ENCODE results near the gene HHATL. TPM values are rescaled to one million over a fixed set of nuclear protein-coding genes. Genes with fewer than 3 reads are reported as not detected.

Gene HHATL
- total and polyA plus RNA-seq, 2 of the 8 experiments (the other 6 are each of a cell fraction or from before 2014, with no cell fraction given): 0.18 TPM; not detected in 1

DNA sequence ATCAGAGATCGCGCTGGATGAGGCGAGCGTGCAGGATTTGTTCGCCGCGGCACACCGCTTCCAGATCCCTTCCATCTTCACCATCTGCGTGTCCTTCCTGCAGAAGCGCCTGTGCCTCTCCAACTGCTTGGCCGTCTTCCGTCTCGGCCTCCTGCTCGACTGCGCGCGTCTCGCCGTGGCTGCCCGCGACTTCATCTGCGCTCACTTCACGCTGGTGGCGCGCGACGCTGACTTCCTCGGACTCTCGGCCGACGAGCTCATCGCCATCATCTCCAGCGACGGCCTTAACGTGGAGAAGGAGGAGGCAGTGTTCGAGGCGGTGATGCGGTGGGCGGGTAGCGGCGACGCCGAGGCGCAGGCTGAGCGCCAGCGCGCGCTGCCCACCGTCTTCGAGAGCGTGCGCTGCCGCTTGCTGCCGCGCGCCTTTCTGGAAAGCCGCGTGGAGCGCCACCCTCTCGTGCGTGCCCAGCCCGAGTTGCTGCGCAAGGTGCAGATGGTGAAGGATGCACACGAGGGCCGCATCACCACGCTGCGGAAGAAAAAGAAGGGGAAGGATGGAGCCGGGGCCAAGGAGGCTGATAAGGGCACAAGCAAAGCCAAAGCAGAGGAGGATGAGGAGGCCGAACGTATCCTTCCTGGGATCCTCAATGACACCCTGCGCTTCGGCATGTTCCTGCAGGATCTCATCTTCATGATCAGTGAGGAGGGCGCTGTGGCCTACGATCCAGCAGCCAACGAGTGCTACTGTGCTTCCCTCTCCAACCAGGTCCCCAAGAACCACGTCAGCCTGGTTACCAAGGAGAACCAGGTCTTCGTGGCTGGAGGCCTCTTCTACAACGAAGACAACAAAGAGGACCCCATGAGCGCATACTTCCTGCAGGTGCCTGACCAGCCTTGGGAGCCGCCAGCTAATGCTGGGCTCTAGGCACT lies 16.4 kb downstream of the HHATL start (continued):
- TF ChIP-seq HDAC2 (IDR thresholded peaks at IDR 0.05; ENCODE audit: borderline replicate concordance in 1 of 2, low read depth in 2 of 2, low read length in 2 of 2): no peak
- no peak for TF ChIP-seq RNF2 (IDR thresholded peaks at IDR 0.05; ENCODE audit: borderline replicate concordance, low read depth, low read length, missing control alignments, poor library complexity, severe bottlenecking)
- no peak for TF ChIP-seq CREB1 (IDR thresholded peaks at IDR 0.05)
- TF ChIP-seq SIRT6 (IDR thresholded peaks at IDR 0.05; ENCODE audit: low read length): no peak
- no peak for TF ChIP-seq ATF3 (IDR thresholded peaks at IDR 0.05; ENCODE audit: insufficient read depth, low read depth, low read length)
- TF ChIP-seq CHD1 (IDR thresholded peaks at IDR 0.05; ENCODE audit: low read depth, low read length): no peak
- no peak for TF ChIP-seq KDM4A (IDR thresholded peaks at IDR 0.05; ENCODE audit: low read depth, low read length, severe bottlenecking)
- TF ChIP-seq GABPA (IDR thresholded peaks at IDR 0.05; ENCODE audit: borderline replicate concordance, insufficient read depth, low read length): no peak
- TF ChIP-seq BACH1 (IDR thresholded peaks at IDR 0.05; ENCODE audit: low read length): no peak
